Loucy (cell line): ENCODE results near the gene GPR137C.

Source experiments
- H2AFZ ChIP-seq: fragments of 200-600 bp; sonication (generic); 2 replicates; pipeline ENCODE4 v1.6.0; 2016; ENCODE audit warnings: antibody characterized with exemption, mild to moderate bottlenecking, low read length, moderate library complexity
- H3F3A ChIP-seq: fragments of 200-600 bp; 2 replicates; pipeline ENCODE4 v1.6.0; 2016; ENCODE audit warnings: antibody characterized with exemption, low read depth, mild to moderate bottlenecking
- H3K27me3 ChIP-seq: fragments of 200-600 bp; sonication (generic); 2 replicates; pipeline ENCODE4 v1.6.1; 2014; ENCODE audit warnings: low read length, mild to moderate bottlenecking; ENCODE audit not compliant: insufficient read depth, poor library complexity, severe bottlenecking
- H3K36me3 ChIP-seq: fragments of 200-600 bp; sonication (generic); 2 replicates; pipeline ENCODE4 v1.6.1; 2016; ENCODE audit warnings: low read length; ENCODE audit not compliant: insufficient read depth
- H3K4me1 ChIP-seq: fragments of 200-600 bp; sonication (generic); 2 replicates; pipeline ENCODE4 v1.5.1; 2014; ENCODE audit warnings: low read length, mild to moderate bottlenecking; ENCODE audit not compliant: insufficient read depth, poor library complexity, severe bottlenecking
- H3K4me2 ChIP-seq: fragments of 200-600 bp; sonication (generic); 2 replicates; pipeline ENCODE4 v1.6.0; 2014; ENCODE audit warnings: antibody characterized with exemption, low read length, low read depth, mild to moderate bottlenecking; ENCODE audit not compliant: poor library complexity, severe bottlenecking
- H3K4me3 ChIP-seq: fragments of 200-600 bp; sonication (generic); 2 replicates; pipeline ENCODE4 v1.5.1; 2014; ENCODE audit warnings: low read length, mild to moderate bottlenecking, mixed read lengths; ENCODE audit not compliant: poor library complexity, severe bottlenecking
- H3K79me2 ChIP-seq: fragments of 200-600 bp; sonication (generic); 2 replicates; pipeline ENCODE4 v1.6.1; 2014; ENCODE audit warnings: low read length; ENCODE audit not compliant: insufficient read depth
- H3K9ac ChIP-seq: fragments of 200-600 bp; sonication (generic); 2 replicates; pipeline ENCODE4 v1.6.0; 2014; ENCODE audit warnings: mild to moderate bottlenecking, low read depth, low read length, moderate library complexity; ENCODE audit not compliant: poor library complexity, severe bottlenecking
- H3K9me2 ChIP-seq: fragments of 200-600 bp; sonication (generic); replicated peaks from 2 replicates; pipeline ENCODE4 v1.6.1; 2016; ENCODE audit warnings: low read depth, low read length, mixed read lengths
- H3K9me3 ChIP-seq: fragments of 200-600 bp; sonication (generic); 2 replicates; pipeline ENCODE4 v1.6.1; 2014; ENCODE audit warnings: mild to moderate bottlenecking, antibody characterized with exemption, low read length, low read depth; ENCODE audit not compliant: insufficient read depth
- H4K20me1 ChIP-seq: fragments of 200-600 bp; sonication (generic); 2 replicates; pipeline ENCODE4 v1.6.0; 2014; ENCODE audit warnings: antibody characterized with exemption, low read length, mild to moderate bottlenecking; ENCODE audit not compliant: insufficient read depth, poor library complexity, severe bottlenecking
- CTCF ChIP-seq: fragments of 200-600 bp; sonication (generic); conservative IDR thresholded peaks from 2 replicates; pipeline ENCODE4 v1.5.1; 2014; ENCODE audit warnings: mild to moderate bottlenecking, antibody characterized with exemption, low read length
- EZH2phosphoT487 ChIP-seq: fragments of 200-600 bp; IDR thresholded peaks from 2 replicates; pipeline ENCODE4 v1.6.1; 2018; ENCODE audit warnings: antibody characterized with exemption, mild to moderate bottlenecking, moderate library complexity, borderline replicate concordance

GPR137C gene

GRCh38 chr14:52660832-52661231 lies 108.2 kb downstream of the GPR137C start:
- no peak overlapping the region for H3K4me3 ChIP-seq
- H3K9me2 ChIP-seq, result no peaks in the 10 kb centered on the region
- TF ChIP-seq EZH2phosphoT487 (no peak), CTCF (no peak)
- H2AFZ ChIP-seq, result no peak overlapping the region
- H3K27me3 ChIP-seq, result no peaks in the 10 kb centered on the region
- 0 out of 2 replicates have a peak, but pooled peaks cover 5% of the 10 kb centered on the region for H3K79me2 ChIP-seq
- no peak overlapping the region for H3K9ac ChIP-seq
- H3K4me2 ChIP-seq, result no peak overlapping the region
- no peaks in the 10 kb centered on the region for H3F3A ChIP-seq
- H3K36me3 ChIP-seq, result peaks cover 77% of the 10 kb centered on the region
- H3K9me3 ChIP-seq, result no peaks in the 10 kb centered on the region
- no peaks in the 10 kb centered on the region for H3K4me1 ChIP-seq
- H4K20me1 ChIP-seq, result peaks cover 3% of the 10 kb centered on the region

GRCh38 chr14:52661314-52661713 lies 108.7 kb downstream of the GPR137C start:
- Histone ChIP-seq H3K4me1 (no peaks in the 10 kb centered on the region), H3K79me2 (0 out of 2 replicates have a peak, but pooled peaks cover 5% of the 10 kb centered on the region), H3K36me3 (peaks cover 77% of the 10 kb centered on the region), H3K27me3 (no peaks in the 10 kb centered on the region), H3K9me2 (no peaks in the 10 kb centered on the region), H3K9ac (no peak overlapping the region), H3F3A (no peaks in the 10 kb centered on the region), H3K9me3 (no peaks in the 10 kb centered on the region), H3K4me2 (no peak overlapping the region), H2AFZ (no peak overlapping the region), H3K4me3 (no peak overlapping the region), H4K20me1 (peaks cover 4% of the 10 kb centered on the region)
- TF ChIP-seq EZH2phosphoT487, result no peak
- TF ChIP-seq CTCF, result no peak

GRCh38 chr14:52663850-52664249 lies 111.2 kb downstream of the GPR137C start:
- no peak for TF ChIP-seq CTCF
- no peak for TF ChIP-seq EZH2phosphoT487
- Histone ChIP-seq H3K27me3 (no peaks in the 10 kb centered on the region), H3K9ac (no peak overlapping the region), H3K79me2 (no peaks in the 10 kb centered on the region), H3K4me3 (no peak overlapping the region), H2AFZ (no peak overlapping the region), H3K9me3 (no peaks in the 10 kb centered on the region), H3K4me2 (no peak overlapping the region), H3K9me2 (no peaks in the 10 kb centered on the region), H4K20me1 (peaks cover 4% of the 10 kb centered on the region), H3K4me1 (no peaks in the 10 kb centered on the region), H3K36me3 (peaks cover 75% of the 10 kb centered on the region; the same call in 1 of the 2 replicates), H3F3A (no peaks in the 10 kb centered on the region)
